Neural progenitor cell (in vitro differentiated cells): ENCODE results near the gene PLPP6. TPM values are rescaled to one million over a fixed set of nuclear protein-coding genes. Genes with fewer than 3 reads are reported as not detected.

Experiments
- DNase-seq: peaks from one replicate; pipeline ENCODE4 v3.0.0-alpha.2; 2016; ENCODE audit warnings: low spot score
- H2AFZ ChIP-seq: fragments of 200-600 bp; sonication (generic); replicated peaks from 2 replicates; pipeline ENCODE4 v1.6.1; 2016; ENCODE audit warnings: antibody characterized with exemption
- H3F3A ChIP-seq: fragments of 200-600 bp; sonication (generic); 2 replicates; pipeline ENCODE4 v1.6.1; 2016; ENCODE audit warnings: antibody characterized with exemption, low read depth
- H3K27ac ChIP-seq: fragments of 200-600 bp; sonication (generic); 2 replicates; pipeline ENCODE4 v1.5.1; 2016; ENCODE audit warnings: mild to moderate bottlenecking
- H3K27me3 ChIP-seq: fragments of 200-600 bp; sonication (generic); 2 replicates; pipeline ENCODE4 v1.6.1; 2016; ENCODE audit warnings: mild to moderate bottlenecking, moderate library complexity
- H3K36me3 ChIP-seq: fragments of 200-600 bp; sonication (generic); 2 replicates; pipeline ENCODE4 v1.5.1; 2016
- H3K4me1 ChIP-seq: fragments of 200-600 bp; sonication (generic); 2 replicates; pipeline ENCODE4 v1.6.1; 2016; ENCODE audit warnings: mixed run types
- H3K4me2 ChIP-seq: fragments of 200-600 bp; sonication (generic); 2 replicates; pipeline ENCODE4 v1.6.1; 2016
- H3K4me3 ChIP-seq: fragments of 200-600 bp; sonication (generic); 2 replicates; pipeline ENCODE4 v1.5.1; 2016
- H3K79me2 ChIP-seq: fragments of 200-600 bp; sonication (generic); 2 replicates; pipeline ENCODE4 v1.6.1; 2016; ENCODE audit warnings: low read depth
- H3K9ac ChIP-seq: fragments of 200-600 bp; sonication (generic); 2 replicates; pipeline ENCODE4 v1.6.1; 2016
- H3K9me3 ChIP-seq: fragments of 200-600 bp; sonication (generic); 2 replicates; pipeline ENCODE4 v1.5.1; 2016; ENCODE audit warnings: low read depth
- H4K20me1 ChIP-seq: fragments of 200-600 bp; sonication (generic); 2 replicates; pipeline ENCODE4 v1.6.1; 2016; ENCODE audit warnings: low read depth
- H3K27ac Mint-ChIP-seq: 3 replicates; pipeline ENCODE4 v1.8.0; 2021; ENCODE audit warnings: mixed read lengths
- H3K27me3 Mint-ChIP-seq: 2 replicates; pipeline ENCODE4 v1.8.0; 2022; ENCODE audit warnings: low read depth, mild to moderate bottlenecking, inconsistent platforms, moderate library complexity, mixed read lengths; ENCODE audit not compliant: insufficient read depth
- H3K36me3 Mint-ChIP-seq: 3 replicates; pipeline ENCODE4 v1.8.0; 2021; ENCODE audit warnings: mixed read lengths
- H3K4me1 Mint-ChIP-seq: 3 replicates; pipeline ENCODE4 v1.8.0; 2021; ENCODE audit warnings: mixed read lengths
- H3K4me3 Mint-ChIP-seq: 3 replicates; pipeline ENCODE4 v1.8.0; 2021; ENCODE audit warnings: mild to moderate bottlenecking, moderate library complexity, mixed read lengths
- H3K9me3 Mint-ChIP-seq: 3 replicates; pipeline ENCODE4 v1.8.0; 2020; ENCODE audit warnings: mixed read lengths
- CTCF ChIP-seq: fragments of 200-600 bp; sonication (generic); IDR thresholded peaks from 2 replicates; pipeline ENCODE4 v1.5.1; 2017; ENCODE audit warnings: antibody characterized with exemption, mild to moderate bottlenecking
- EZH2 ChIP-seq: fragments of 200-600 bp; sonication (generic); IDR thresholded peaks from 2 replicates; pipeline ENCODE4 v1.6.1; 2017; ENCODE audit warnings: antibody characterized with exemption, mild to moderate bottlenecking, moderate library complexity
- EZH2phosphoT487 ChIP-seq: fragments of 200-600 bp; sonication (generic); IDR thresholded peaks from 2 replicates; pipeline ENCODE4 v1.6.1; 2017; ENCODE audit warnings: antibody characterized with exemption
- total RNA-seq: library from RNA; depleted of rRNA; stranded (reverse); fragments of >200 nt; gene quantifications from 2 replicates; pipeline ENCODE4 v1.2.3, GENCODE V29; 2015; ENCODE audit warnings: low replicate concordance

PLPP6 gene
- total RNA-seq, 1 donor from 2014 or later = 11.1 TPM

- H3K27ac Mint-ChIP-seq = no peak overlapping the region
- TF ChIP-seq EZH2 (no peak), EZH2phosphoT487 (no peak), CTCF (no peak)
- H3K79me2 ChIP-seq = no peaks in the 10 kb centered on the region
- no peaks in the 10 kb centered on the region for H3K9me3 Mint-ChIP-seq
- no peaks in the 10 kb centered on the region for H3K36me3 Mint-ChIP-seq
- no peak overlapping the region for H3K27ac ChIP-seq
- no peak overlapping the region for H3K9ac ChIP-seq
- DNase-seq = no peak
- H3K27me3 ChIP-seq = peaks cover 11% of the 10 kb centered on the region
- H2AFZ ChIP-seq = peak overlapping the region; percentile 81
- no peaks in the 10 kb centered on the region for H3K27me3 Mint-ChIP-seq
- H3K36me3 ChIP-seq = no peaks in the 10 kb centered on the region
- peaks cover 7% of the 10 kb centered on the region for H3K4me1 ChIP-seq
- H3F3A ChIP-seq = peaks cover 16% of the 10 kb centered on the region
- H3K9me3 ChIP-seq = no peaks in the 10 kb centered on the region
- no peaks in the 10 kb centered on the region for H4K20me1 ChIP-seq
- H3K4me3 Mint-ChIP-seq = peak overlapping the region; percentile 89
- peak overlapping the region; percentile 93 for H3K4me2 ChIP-seq
- peaks cover 35% of the 10 kb centered on the region for H3K4me1 Mint-ChIP-seq
- peak overlapping the region; percentile 69 for H3K4me3 ChIP-seq
Measured at GRCh38 chr9:4661611-4662010, 483 bp upstream of the PLPP6 start.

GRCh38 chr9:4662989-4663792 lies 1.1 kb downstream of the PLPP6 start:
- Histone ChIP-seq H4K20me1 (no peaks in the 10 kb centered on the region), H3K9ac (no peak overlapping the region), H3F3A (peaks cover 16% of the 10 kb centered on the region), H3K4me1 (peaks cover 7% of the 10 kb centered on the region), H3K79me2 (no peaks in the 10 kb centered on the region), H3K9me3 (no peaks in the 10 kb centered on the region), H3K4me2 (peak overlapping the region; percentile 93), H2AFZ (no peak overlapping the region), H3K36me3 (no peaks in the 10 kb centered on the region), H3K27ac (no peak overlapping the region), H3K4me3 (peak overlapping the region; percentile 69), H3K27me3 (peaks cover 25% of the 10 kb centered on the region)
- Mint-ChIP-seq H3K36me3 (no peaks in the 10 kb centered on the region), H3K27me3 (no peaks in the 10 kb centered on the region), H3K4me3 (peak overlapping the region; percentile 89), H3K9me3 (no peaks in the 10 kb centered on the region), H3K27ac (peak overlapping the region; percentile 7), H3K4me1 (peaks cover 35% of the 10 kb centered on the region)
- peak; percentile 1 for DNase-seq
- TF ChIP-seq EZH2phosphoT487 (no peak), CTCF (no peak), EZH2 (no peak)

- H3K79me2 ChIP-seq = no peaks in the 10 kb centered on the region
- peaks cover 16% of the 10 kb centered on the region for H3F3A ChIP-seq
- H3K4me1 ChIP-seq = peaks cover 7% of the 10 kb centered on the region
- no peak overlapping the region for H3K27ac ChIP-seq
- Mint-ChIP-seq H3K27me3 (no peaks in the 10 kb centered on the region), H3K4me3 (peak overlapping the region; percentile 89), H3K4me1 (peaks cover 35% of the 10 kb centered on the region), H3K9me3 (no peaks in the 10 kb centered on the region), H3K36me3 (no peaks in the 10 kb centered on the region), H3K27ac (no peak overlapping the region)
- no peak for DNase-seq
- no peaks in the 10 kb centered on the region for H3K9me3 ChIP-seq
- peak overlapping the region; percentile 50 for H3K4me2 ChIP-seq
- H3K36me3 ChIP-seq = no peaks in the 10 kb centered on the region
- peaks cover 25% of the 10 kb centered on the region for H3K27me3 ChIP-seq
- H2AFZ ChIP-seq = no peak overlapping the region
- no peak overlapping the region for H3K9ac ChIP-seq
- TF ChIP-seq CTCF = no peak
- no peak for TF ChIP-seq EZH2
- no peak for TF ChIP-seq EZH2phosphoT487
- no peaks in the 10 kb centered on the region for H4K20me1 ChIP-seq
- H3K4me3 ChIP-seq = peak overlapping the region; percentile 5
Measured at GRCh38 chr9:4663956-4664355, 1.9 kb downstream of the PLPP6 start.
